Stimulated activated CD8-positive, alpha-beta memory T cell treated with anti-CD3 and anti-CD28 coated beads, Interleukin-12 subunit alpha, Interleukin-12 subunit beta, amount 100 ng/mL, for 1 hour (primary cell): ENCODE measurements around the gene DNHD1.
A peak's percentile ranks its signal among the peaks of the same experiment; 100 is the strongest.
"Not testable (repeated sequence)": the region's sequence is repeated elsewhere in the genome, so short reads cannot be mapped to it uniquely, and the experiment has no call there.

Experiments
- DNase-seq: peaks from one replicate; pipeline ENCODE4 v3.0.0-alpha.2; 2020; ENCODE audit warnings: low read depth

Gene DNHD1

DNA sequence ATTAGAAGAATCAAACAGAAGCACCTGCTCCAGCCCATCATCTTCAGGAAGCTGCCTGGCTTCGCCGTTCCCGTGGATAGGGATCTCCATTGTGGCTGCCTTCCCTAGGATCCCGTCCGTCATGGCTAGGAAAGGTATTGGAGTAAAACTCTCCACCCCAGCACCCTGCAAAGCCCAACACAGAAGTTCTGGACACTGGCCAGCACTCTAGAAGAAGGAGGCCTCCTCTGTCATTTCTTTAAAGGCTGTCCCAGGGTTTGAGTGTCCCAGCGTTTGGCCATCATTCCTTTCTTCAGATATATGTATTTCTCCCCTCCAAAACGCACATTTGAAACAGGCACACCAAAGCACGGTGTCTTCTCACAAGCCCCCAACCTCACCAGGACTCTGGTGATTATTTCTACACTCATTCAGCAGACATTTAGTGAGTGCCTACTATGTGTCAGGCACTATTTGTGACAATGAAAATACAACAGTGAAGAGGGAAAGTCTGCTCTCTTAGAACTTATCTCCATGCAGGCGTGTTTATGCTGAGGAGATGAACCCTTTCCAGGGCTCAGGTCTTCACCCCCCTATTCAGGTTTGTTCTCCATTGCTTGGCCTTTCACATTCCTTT lies 16.7 kb upstream of the DNHD1 start:
- no peak for DNase-seq

- peak; percentile 94 for DNase-seq
Observed at GRCh38 chr11:6481012-6481923, 15.8 kb upstream of the DNHD1 start, which contains the start of the genes ARFIP2 and TIMM10B. TSS of gene ARFIP2 (minus strand) at chr11:6481331. CDS start at chr11:6480421, 910 bp downstream. TSS of gene TIMM10B (plus strand) at chr11:6481501. CDS start at chr11:6481517, 16 bp downstream.

GRCh38 chr11:6481924-6482275 lies 15.2 kb upstream of the DNHD1 start:
- DNase-seq: no peak

DNA sequence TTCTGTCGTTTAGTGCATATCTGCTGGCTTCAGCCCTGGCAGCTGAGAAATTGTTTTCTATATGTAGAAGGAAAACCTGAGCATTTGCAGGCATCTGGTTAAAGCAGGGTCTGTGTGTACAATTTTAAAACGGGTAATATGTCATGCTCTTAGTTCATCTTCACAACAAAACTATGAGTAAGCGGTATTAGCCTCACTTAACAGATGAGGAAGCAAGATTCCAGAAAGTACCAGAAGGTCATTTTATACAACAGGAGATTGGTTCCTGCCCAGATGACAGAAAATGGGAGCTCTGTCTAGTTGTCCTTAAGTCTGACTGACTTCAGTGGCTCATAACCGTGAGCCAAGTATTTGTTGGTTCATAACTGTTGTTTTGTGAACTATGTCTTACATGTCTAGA lies 14.6 kb upstream of the DNHD1 start:
- no peak for DNase-seq

DNA sequence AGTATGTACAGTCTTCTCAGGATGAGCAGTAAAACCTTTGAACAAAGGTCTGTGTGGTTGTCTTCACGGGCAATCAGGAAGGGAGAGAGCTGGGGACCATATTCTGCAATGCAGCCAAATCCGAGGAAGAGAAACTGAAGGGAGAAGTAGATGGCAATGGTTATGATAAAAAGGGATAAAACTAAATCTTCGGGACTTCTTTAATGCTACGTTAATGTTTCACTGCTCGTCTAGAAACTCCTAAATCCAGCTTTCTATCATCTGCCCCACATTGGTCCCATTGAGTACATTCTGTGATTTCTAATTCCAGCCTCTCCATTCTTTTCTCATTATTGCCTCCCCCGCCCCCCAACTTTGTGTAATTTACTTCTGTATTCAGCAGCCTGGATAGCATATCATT lies 14.1 kb upstream of the DNHD1 start:
- no peak for DNase-seq

DNA sequence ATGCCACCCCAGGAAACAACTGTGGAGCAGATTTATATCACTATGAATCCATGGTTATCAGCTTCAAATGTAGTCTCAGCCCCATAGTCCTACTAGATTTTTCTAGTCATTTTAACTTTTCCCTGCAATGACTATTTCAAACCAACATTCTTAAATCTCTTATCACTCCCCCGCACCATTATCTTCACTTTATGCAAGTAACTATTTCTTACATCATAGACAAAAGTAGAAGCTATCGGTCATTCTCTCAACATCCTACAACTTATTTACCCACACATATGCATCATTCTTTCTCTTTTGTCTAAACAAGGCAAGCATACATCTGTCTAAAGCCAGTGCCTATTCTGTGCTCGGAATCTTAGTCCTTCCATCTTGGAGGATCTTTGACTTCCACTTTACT lies 11.4 kb upstream of the DNHD1 start:
- no peak for DNase-seq

GRCh38 chr11:6486256-6486655 lies 10.8 kb upstream of the DNHD1 start:
- DNase-seq: no peak

GRCh38 chr11:6486938-6487337 lies 10.1 kb upstream of the DNHD1 start:
- no peak for DNase-seq

DNA sequence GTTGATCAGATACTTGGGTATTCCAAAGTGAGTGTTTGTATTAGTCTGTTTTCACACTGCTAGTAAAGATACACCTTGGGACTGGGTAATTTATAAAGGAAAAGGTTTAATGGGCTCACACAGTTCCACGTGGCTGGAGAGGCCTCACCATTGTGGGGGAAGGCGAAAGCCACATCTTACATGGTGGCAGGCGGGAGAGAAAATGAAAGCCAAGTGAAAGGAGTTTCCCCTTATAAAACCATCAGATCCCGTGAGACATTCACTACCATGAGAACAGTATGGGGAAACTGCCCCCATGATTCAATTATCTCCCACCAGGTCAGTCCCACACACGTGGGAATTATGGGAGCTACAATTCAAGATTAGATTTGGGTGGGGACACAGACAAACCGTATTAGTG lies 8.7 kb upstream of the DNHD1 start:
- no peak for DNase-seq

DNA sequence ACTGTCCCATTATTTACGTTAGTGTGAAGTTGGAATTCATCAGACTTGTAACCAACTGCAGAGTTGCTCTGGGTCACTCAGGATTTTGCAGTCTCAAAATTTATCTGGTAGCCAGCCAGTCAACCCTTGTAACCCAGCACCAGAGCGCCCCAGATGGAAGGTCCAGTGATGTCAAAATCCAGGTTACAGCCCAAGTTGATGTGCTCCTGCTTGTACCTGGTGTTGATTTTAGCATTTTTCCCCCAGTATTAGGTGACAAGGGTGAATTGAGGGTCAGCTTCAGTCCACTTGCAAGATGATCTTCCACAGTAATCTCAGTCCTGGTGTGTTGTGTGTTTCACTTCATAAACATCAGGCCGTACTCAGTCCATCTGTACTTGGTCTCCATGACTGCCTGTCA lies 8.3 kb upstream of the DNHD1 start:
- no peak for DNase-seq

- DNase-seq: no peak
Observed at GRCh38 chr11:6489306-6489705, 7.8 kb upstream of the DNHD1 start.

DNA sequence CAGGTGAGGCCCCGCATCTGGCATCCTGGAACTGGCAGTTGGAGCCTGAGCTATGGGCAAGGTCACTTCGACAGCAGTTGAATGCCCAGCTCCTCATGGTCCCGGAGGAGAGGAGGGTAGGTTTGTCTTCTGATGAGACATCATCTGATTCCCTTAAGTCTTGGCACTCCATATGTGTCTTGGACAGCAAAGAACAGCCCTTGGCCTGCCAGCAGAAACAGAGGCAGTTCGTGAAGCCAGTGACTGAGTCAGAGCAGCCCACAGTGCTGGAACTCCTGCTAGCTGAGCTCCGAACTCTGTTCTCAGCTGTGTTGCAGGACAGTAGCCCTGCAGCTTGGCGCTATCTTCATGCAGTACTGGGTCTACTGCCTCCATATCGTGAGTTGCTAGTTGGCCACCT lies 1.0 kb downstream of the DNHD1 start:
- DNase-seq: no peak

- no peak for DNase-seq
Observed at GRCh38 chr11:6498544-6498943, 1.5 kb downstream of the DNHD1 start.

DNA sequence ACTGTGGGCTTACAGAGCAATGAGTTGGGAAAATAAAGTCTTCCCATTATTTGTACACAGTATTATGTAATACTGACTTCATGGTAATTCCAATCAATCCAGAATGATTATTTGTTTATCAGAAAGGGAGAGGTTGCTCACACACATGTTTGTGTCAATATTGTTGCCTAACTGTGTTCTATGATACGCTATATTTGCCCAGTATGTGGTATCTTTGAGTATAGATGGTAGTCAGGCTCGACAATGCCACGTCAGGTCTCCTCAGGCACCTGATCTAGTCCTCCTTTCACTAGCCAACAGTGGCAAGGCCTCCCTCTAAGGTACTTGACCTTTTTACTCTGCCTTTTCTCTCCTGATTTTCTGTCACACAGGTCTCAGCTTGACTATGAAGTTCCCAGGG lies 5.3 kb downstream of the DNHD1 start:
- no peak for DNase-seq

- no peak for DNase-seq
Observed at GRCh38 chr11:6504166-6504565, 7.1 kb downstream of the DNHD1 start.

GRCh38 chr11:6505577-6506240 lies 8.6 kb downstream of the DNHD1 start:
- DNase-seq: no peak

GRCh38 chr11:6516865-6517264 lies 19.8 kb downstream of the DNHD1 start:
- DNase-seq: no peak

DNA sequence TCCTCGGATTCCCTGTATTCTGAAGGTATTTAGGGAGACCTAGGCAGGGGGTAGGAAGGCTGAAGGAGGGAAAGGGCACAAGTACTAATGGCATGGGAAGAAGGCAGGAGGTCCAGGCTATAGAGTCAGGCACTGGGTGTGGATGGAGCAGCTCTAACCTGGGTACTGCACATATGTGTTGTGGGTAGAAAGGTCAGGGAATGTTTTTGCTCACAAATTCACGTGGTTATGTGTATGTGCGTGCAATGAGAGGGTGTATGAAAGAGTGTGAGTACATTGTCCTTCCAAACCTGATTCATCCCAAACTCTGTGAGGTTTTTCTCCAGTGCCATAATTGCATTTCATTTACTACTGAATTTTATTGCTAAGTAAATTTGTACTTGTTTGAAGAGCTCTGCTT lies 23.2 kb downstream of the DNHD1 start:
- no peak for DNase-seq

DNA sequence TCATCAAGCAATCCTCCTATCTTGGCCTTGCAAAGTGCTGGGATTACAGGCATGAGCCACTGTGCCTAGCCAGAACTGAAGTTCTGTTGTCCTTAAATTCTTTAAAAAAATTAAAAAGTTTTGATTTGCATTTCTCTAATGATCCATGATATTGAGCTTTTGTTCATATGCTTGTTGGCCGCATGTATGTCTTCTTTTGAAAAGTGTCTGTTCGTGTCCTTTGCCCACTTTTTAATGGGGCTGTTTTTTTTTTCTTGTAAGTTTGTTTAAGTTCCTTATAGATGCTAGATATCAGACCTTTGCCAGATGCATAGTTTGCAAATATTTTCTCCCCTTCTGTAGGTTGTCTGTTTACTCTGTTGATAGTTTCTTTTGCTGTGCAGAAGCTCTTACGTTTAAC lies 24.9 kb downstream of the DNHD1 start:
- DNase-seq: not testable (repeated sequence)

DNA sequence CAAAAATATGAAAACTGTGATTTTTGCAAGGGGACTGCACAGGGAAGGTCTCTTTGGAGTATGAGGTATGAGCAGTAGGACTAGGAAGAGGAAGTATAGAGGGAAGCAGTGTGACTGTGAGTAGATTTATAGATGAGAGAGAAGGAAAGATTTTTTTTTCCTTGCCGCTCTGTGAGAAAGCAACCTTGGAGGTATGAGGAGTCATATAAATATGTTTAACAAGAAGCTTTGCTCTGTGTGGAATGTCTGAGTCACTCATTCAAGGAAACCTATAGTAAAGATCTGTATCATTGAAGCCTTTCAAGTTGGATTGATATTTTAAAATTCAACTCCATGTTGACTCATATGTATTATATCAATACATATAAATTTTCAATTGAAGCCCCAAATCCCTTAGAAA lies 26.2 kb downstream of the DNHD1 start:
- DNase-seq: no peak

DNA sequence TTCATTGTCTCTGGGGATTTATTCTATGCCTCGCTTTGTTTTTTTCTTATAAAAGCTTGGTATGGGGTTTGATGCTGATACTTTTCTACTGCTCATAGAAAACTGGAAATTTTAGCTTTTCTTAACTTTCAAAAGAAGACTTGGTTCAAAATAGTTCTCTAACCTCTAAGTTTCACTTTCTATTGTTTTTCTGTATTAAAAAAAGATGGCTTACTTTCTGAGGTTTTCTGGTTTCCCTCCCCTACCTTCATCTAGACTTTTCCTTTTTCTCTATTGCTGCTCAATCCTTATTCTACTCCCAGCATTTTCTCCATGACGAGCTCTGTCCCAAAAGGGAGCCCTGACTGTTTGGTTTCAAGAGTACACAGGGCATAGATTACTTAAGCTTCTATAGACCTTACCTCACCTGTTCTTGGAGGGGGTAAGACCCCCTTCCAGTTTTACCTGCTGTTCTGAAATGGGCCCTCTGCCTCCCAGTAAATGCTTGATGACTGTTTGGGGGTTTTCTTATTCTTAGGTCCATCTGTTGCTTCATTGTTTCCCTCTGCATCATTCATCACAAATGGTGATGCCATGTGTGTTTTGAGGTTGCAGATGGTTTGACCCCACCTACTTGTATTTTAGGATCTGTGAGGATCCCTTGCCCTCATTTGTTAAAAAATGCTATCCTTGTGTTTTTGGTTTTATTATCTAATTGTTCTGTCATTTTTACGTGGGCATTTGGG lies 29.5 kb downstream of the DNHD1 start:
- no peak for DNase-seq

DNA sequence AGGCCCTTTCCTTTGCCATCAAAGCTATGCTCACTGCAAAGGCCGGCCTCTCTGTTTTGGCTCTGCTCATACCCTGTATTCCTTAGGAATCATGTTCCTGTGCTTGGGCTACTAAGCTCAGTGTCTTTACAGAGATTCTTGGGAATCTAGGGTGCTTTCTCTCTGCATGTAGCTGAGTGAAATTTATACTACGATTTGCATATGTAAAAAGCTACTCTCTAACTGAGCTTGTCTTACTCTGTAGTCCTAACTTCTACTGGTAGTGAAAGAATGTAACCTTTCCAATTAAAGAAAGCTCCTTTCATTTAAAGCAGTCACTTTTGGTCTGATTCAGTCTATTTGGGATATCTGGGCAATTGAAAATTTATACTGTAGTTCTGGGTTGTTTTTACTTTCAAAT lies 32.2 kb downstream of the DNHD1 start:
- DNase-seq: no peak
